Epithelial cell of prostate (primary cell): ENCODE data around the gene EXOSC5.

Source experiments
- DNase-seq: peaks from one replicate; pipeline ENCODE4 v3.0.0-alpha.2; 2011; ENCODE audit warnings: low read depth, low spot score
- H3K27ac ChIP-seq: fragments of 450-650 bp; 2 replicates; pipeline ENCODE4 v1.5.1; 2017; ENCODE audit warnings: mild to moderate bottlenecking

The EXOSC5 gene

GRCh38 chr19:41426952-41427646 lies 29.9 kb upstream of the EXOSC5 start, which contains the start of gene B3GNT8:
Gene B3GNT8, minus strand, starts transcription at chr19:41427374. Its CDS starts 596 bp downstream, at chr19:41426778.
- peak within 1 kb of the TSS; percentile 79 for H3K27ac ChIP-seq
- DNase-seq: peak; percentile 51

GRCh38 chr19:41426116-41426841 lies 29.1 kb upstream of the EXOSC5 start:
- DNase-seq: no peak
- peak overlapping the region; percentile 79 for H3K27ac ChIP-seq

GRCh38 chr19:41425174-41426115 lies 28.3 kb upstream of the EXOSC5 start:
- DNase-seq: no peak
- no peak overlapping the region for H3K27ac ChIP-seq

GRCh38 chr19:41424335-41425173 lies 27.4 kb upstream of the EXOSC5 start:
- DNase-seq: no peak
- no peak overlapping the region for H3K27ac ChIP-seq

- H3K27ac ChIP-seq: no peak overlapping the region
- DNase-seq: no peak
These were observed 25.8 kb upstream of the EXOSC5 start for GRCh38 chr19:41422955-41423354.

GRCh38 chr19:41422456-41422855 lies 25.3 kb upstream of the EXOSC5 start:
- no peak overlapping the region for H3K27ac ChIP-seq
- no peak for DNase-seq

GRCh38 chr19:41421973-41422372 lies 24.8 kb upstream of the EXOSC5 start:
- DNase-seq: no peak
- H3K27ac ChIP-seq: no peak overlapping the region

GRCh38 chr19:41421314-41421713 lies 24.2 kb upstream of the EXOSC5 start:
- DNase-seq: no peak
- no peak overlapping the region for H3K27ac ChIP-seq

GRCh38 chr19:41420101-41420880 lies 23.1 kb upstream of the EXOSC5 start:
- H3K27ac ChIP-seq: no peak overlapping the region
- DNase-seq: no peak

- no peak overlapping the region for H3K27ac ChIP-seq
- no peak for DNase-seq
These were observed 19.1 kb upstream of the EXOSC5 start for GRCh38 chr19:41416194-41416674.

GRCh38 chr19:41415154-41415571 lies 18.0 kb upstream of the EXOSC5 start:
- DNase-seq: no peak
- no peak overlapping the region for H3K27ac ChIP-seq

- H3K27ac ChIP-seq: no peak overlapping the region
- no peak for DNase-seq
These were observed 17.3 kb upstream of the EXOSC5 start for GRCh38 chr19:41414461-41414860.

- H3K27ac ChIP-seq: no peak overlapping the region
- DNase-seq: no peak
These were observed 16.8 kb upstream of the EXOSC5 start for GRCh38 chr19:41413947-41414346.

GRCh38 chr19:41412953-41413352 lies 15.8 kb upstream of the EXOSC5 start:
- no peak overlapping the region for H3K27ac ChIP-seq
- no peak for DNase-seq

GRCh38 chr19:41411968-41412265 lies 14.8 kb upstream of the EXOSC5 start:
- peak overlapping the region; percentile 38 for H3K27ac ChIP-seq
- no peak for DNase-seq

- peak overlapping the region; percentile 38 for H3K27ac ChIP-seq
- no peak for DNase-seq
These were observed 14.2 kb upstream of the EXOSC5 start for GRCh38 chr19:41411100-41411967.

GRCh38 chr19:41410336-41411054 lies 13.3 kb upstream of the EXOSC5 start:
- no peak for DNase-seq
- H3K27ac ChIP-seq: no peak overlapping the region
